PC-3 (cell line): ENCODE measurements around the gene GMPPB. TPM values are rescaled to one million over a fixed set of nuclear protein-coding genes. Genes with fewer than 3 reads are reported as not detected.
"Not testable (repeated sequence)": the region's sequence is repeated elsewhere in the genome, so short reads cannot be mapped to it uniquely, and the experiment has no call there.

ENCODE experiments used
- ATAC-seq: fragments of 200-7000 bp; cut with Tn5 transposase; 2 replicates; pipeline ENCODE4 v1.9.1; 2020; ENCODE audit warnings: mild to moderate bottlenecking, moderate library complexity
- BruUV-seq: library from RNA; stranded (reverse); fragments of 400-500 nt; replicated peaks from 2 replicates; lab custom pipeline; 2021; lab: Mats Ljungman, UMichigan
- CTCF ChIA-PET: fragments of 300-600 bp; sonication (Branson Sonifier 250); formaldehyde crosslinking; loops from one replicate; lab custom pipeline; 2022; ENCODE audit warnings: antibody characterized with exemption; lab: Charles Lee
- POLR2A ChIA-PET: fragments of 300-600 bp; sonication (Branson Sonifier 250); formaldehyde crosslinking; loops from one replicate; lab custom pipeline; 2022; ENCODE audit warnings: antibody characterized with exemption; ENCODE audit not compliant: unreplicated experiment; lab: Charles Lee
- DNase-seq: peaks from one replicate; pipeline ENCODE4 v3.0.0-alpha.2; 2015
- H2AFZ ChIP-seq: fragments of 300-600 bp; sonication (generic); 2 replicates; pipeline ENCODE4 v1.6.0; 2016; ENCODE audit warnings: antibody characterized with exemption, low read length
- H3F3A ChIP-seq: fragments of 300-600 bp; sonication (generic); one replicate; pipeline ENCODE4 v1.6.0; 2017; ENCODE audit warnings: antibody characterized with exemption, low read length, control low read depth, mild to moderate bottlenecking; ENCODE audit not compliant: unreplicated experiment
- H3K27ac ChIP-seq: fragments of 300-600 bp; sonication (generic); 2 replicates; pipeline ENCODE4 v1.5.1; 2016; ENCODE audit warnings: mild to moderate bottlenecking, low read length
- H3K27me3 ChIP-seq: fragments of 300-600 bp; sonication (generic); 2 replicates; pipeline ENCODE4 v1.6.1; 2016; ENCODE audit warnings: low read length, mixed read lengths
- H3K36me3 ChIP-seq: fragments of 300-600 bp; sonication (generic); 2 replicates; pipeline ENCODE4 v1.6.1; 2016; ENCODE audit warnings: low read depth, mixed run types, low read length, mixed read lengths
- H3K4me1 ChIP-seq: fragments of 300-600 bp; sonication (generic); 2 replicates; pipeline ENCODE4 v1.5.1; 2016; ENCODE audit warnings: low read length; ENCODE audit not compliant: insufficient read depth
- H3K4me2 ChIP-seq: fragments of 300-600 bp; sonication (generic); 2 replicates; pipeline ENCODE4 v1.6.0; 2016; ENCODE audit warnings: low read length
- H3K4me3 ChIP-seq: fragments of 300-600 bp; sonication (generic); 2 replicates; pipeline ENCODE4 v1.5.1; 2016; ENCODE audit warnings: mild to moderate bottlenecking, low read length, mixed read lengths
- H3K79me2 ChIP-seq: fragments of 300-600 bp; sonication (generic); 2 replicates; pipeline ENCODE4 v1.6.1; 2017; ENCODE audit warnings: low read length, mixed read lengths
- H3K9ac ChIP-seq: fragments of 300-600 bp; sonication (generic); 2 replicates; pipeline ENCODE4 v1.6.0; 2016; ENCODE audit warnings: mild to moderate bottlenecking, low read length
- H3K9me2 ChIP-seq: fragments of 300-600 bp; sonication (generic); replicated peaks from 2 replicates; pipeline ENCODE4 v1.6.1; 2016; ENCODE audit warnings: mixed run types, low read length, mixed read lengths
- H3K9me3 ChIP-seq: fragments of 300-600 bp; sonication (generic); 2 replicates; pipeline ENCODE4 v1.6.1; 2016; ENCODE audit warnings: low read length, mixed read lengths
- H4K20me1 ChIP-seq: fragments of 300-600 bp; sonication (generic); 2 replicates; pipeline ENCODE4 v1.6.1; 2016; ENCODE audit warnings: low read length, mixed read lengths
- CTCF ChIP-seq: fragments of 300-600 bp; sonication (generic); conservative IDR thresholded peaks from 2 replicates; pipeline ENCODE4 v1.5.1; 2017; ENCODE audit warnings: antibody characterized with exemption, low read depth, mild to moderate bottlenecking, low read length
- EZH2 ChIP-seq: fragments of 300-600 bp; sonication (generic); IDR thresholded peaks from one replicate; pipeline ENCODE4 v1.6.1; 2017; ENCODE audit warnings: antibody characterized with exemption, mild to moderate bottlenecking, low read length; ENCODE audit not compliant: unreplicated experiment
- EZH2phosphoT487 ChIP-seq: fragments of 300-600 bp; sonication (generic); IDR thresholded peaks from 2 replicates; pipeline ENCODE4 v1.6.1; 2018; ENCODE audit warnings: mild to moderate bottlenecking, antibody characterized with exemption, low read length, borderline replicate concordance
- intact Hi-C: fragments of 100-400 bp; cut with micrococcal nuclease; formaldehyde crosslinking; loops from 2 replicates; pipeline ENCODE4 v1.9.0; 2023
- total RNA-seq: library from RNA; depleted of rRNA; stranded (reverse); fragments of >200 nt; gene quantifications from 2 replicates; pipeline ENCODE4 v1.2.3, GENCODE V29; 2014

Gene GMPPB
- total RNA-seq, 1 experiment from 2014 or later = 69.5 TPM

GRCh38 chr3:49686346-49686745 is 37.4 kb downstream of the GMPPB start:
- CTCF ChIA-PET, H2AFZ ChIP-seq, ATAC-seq: not testable (repeated sequence)

GRCh38 chr3:49685846-49686245 is 37.9 kb downstream of the GMPPB start:
- H3K9ac ChIP-seq, H3K27me3 ChIP-seq, ATAC-seq, H3K4me2 ChIP-seq, H2AFZ ChIP-seq, H3K9me2 ChIP-seq, H3K27ac ChIP-seq, H3K4me1 ChIP-seq, CTCF ChIA-PET, intact Hi-C loops, DNase-seq, H3K9me3 ChIP-seq, H3F3A ChIP-seq, H3K4me3 ChIP-seq, H4K20me1 ChIP-seq, POLR2A ChIA-PET, BruUV-seq: not testable (repeated sequence)
- peaks cover 14% of the 10 kb centered on the region for H3K79me2 ChIP-seq
- H3K36me3 ChIP-seq = peaks cover 23% of the 10 kb centered on the region; the same call in 1 of the 2 replicates

More at GRCh38 chr3:49686346-49686745, 37.4 kb downstream of the GMPPB start:
- H3K79me2 ChIP-seq = peaks cover 18% of the 10 kb centered on the region
- H3K9me2 ChIP-seq, H4K20me1 ChIP-seq, H3F3A ChIP-seq, H3K27ac ChIP-seq, H3K27me3 ChIP-seq, H3K9ac ChIP-seq, POLR2A ChIA-PET, BruUV-seq, H3K4me1 ChIP-seq, DNase-seq, H3K4me2 ChIP-seq, H3K4me3 ChIP-seq, intact Hi-C loops, H3K9me3 ChIP-seq: not testable (repeated sequence)
- H3K36me3 ChIP-seq = peaks cover 18% of the 10 kb centered on the region; the same call in 1 of the 2 replicates

GRCh38 chr3:49685103-49685502 is 38.6 kb downstream of the GMPPB start:
- H3K9me3 ChIP-seq, ATAC-seq, H3K4me2 ChIP-seq, H3K79me2 ChIP-seq, H4K20me1 ChIP-seq, CTCF ChIA-PET, H3K9me2 ChIP-seq, H3K27ac ChIP-seq, H2AFZ ChIP-seq, H3K27me3 ChIP-seq, H3F3A ChIP-seq, POLR2A ChIA-PET, DNase-seq, H3K4me1 ChIP-seq, intact Hi-C loops, H3K9ac ChIP-seq, BruUV-seq, H3K4me3 ChIP-seq: not testable (repeated sequence)
- H3K36me3 ChIP-seq = peaks cover 25% of the 10 kb centered on the region; the same call in 1 of the 2 replicates

- H3K4me3 ChIP-seq, CTCF ChIA-PET, ATAC-seq, H3K27me3 ChIP-seq, H3K79me2 ChIP-seq, DNase-seq, H3K9me2 ChIP-seq, H3K4me2 ChIP-seq, intact Hi-C loops, H2AFZ ChIP-seq, H3K27ac ChIP-seq, H3K9me3 ChIP-seq, BruUV-seq, POLR2A ChIA-PET, H3K4me1 ChIP-seq, H4K20me1 ChIP-seq, H3F3A ChIP-seq, H3K9ac ChIP-seq: not testable (repeated sequence)
- peaks cover 31% of the 10 kb centered on the region; the same call in 1 of the 2 replicates for H3K36me3 ChIP-seq
Measured at GRCh38 chr3:49684453-49684852, 39.3 kb downstream of the GMPPB start.

- TSS peak; percentile 9 for BruUV-seq
- no peak overlapping the region for H2AFZ ChIP-seq
- CTCF ChIA-PET = no interaction called here
Measured at GRCh38 chr3:49683162-49683561, 40.6 kb downstream of the GMPPB start.

More at GRCh38 chr3:49683162-49683561, 40.6 kb downstream of the GMPPB start:
- no peak for DNase-seq
- Histone ChIP-seq H3K4me1 (no peaks in the 10 kb centered on the region), H3K9me3 (no peaks in the 10 kb centered on the region), H3K27ac (no peak overlapping the region), H3K4me3 (no peak overlapping the region), H3K9ac (no peak overlapping the region), H3K36me3 (peaks cover 39% of the 10 kb centered on the region; the same call in 1 of the 2 replicates), H3K79me2 (no peaks in the 10 kb centered on the region), H3K27me3 (no peaks in the 10 kb centered on the region), H3F3A (no peaks in the 10 kb centered on the region), H3K4me2 (no peak overlapping the region), H3K9me2 (no peaks in the 10 kb centered on the region), H4K20me1 (no peaks in the 10 kb centered on the region)
- POLR2A ChIA-PET = no interaction called here
- no peak for TF ChIP-seq CTCF
- no peak for TF ChIP-seq EZH2phosphoT487
- TF ChIP-seq EZH2 = no peak
- intact Hi-C loops = no loop called here
- no peak for ATAC-seq
